ENCODE data around the gene FBXL16.

FBXL16 gene

DNA sequence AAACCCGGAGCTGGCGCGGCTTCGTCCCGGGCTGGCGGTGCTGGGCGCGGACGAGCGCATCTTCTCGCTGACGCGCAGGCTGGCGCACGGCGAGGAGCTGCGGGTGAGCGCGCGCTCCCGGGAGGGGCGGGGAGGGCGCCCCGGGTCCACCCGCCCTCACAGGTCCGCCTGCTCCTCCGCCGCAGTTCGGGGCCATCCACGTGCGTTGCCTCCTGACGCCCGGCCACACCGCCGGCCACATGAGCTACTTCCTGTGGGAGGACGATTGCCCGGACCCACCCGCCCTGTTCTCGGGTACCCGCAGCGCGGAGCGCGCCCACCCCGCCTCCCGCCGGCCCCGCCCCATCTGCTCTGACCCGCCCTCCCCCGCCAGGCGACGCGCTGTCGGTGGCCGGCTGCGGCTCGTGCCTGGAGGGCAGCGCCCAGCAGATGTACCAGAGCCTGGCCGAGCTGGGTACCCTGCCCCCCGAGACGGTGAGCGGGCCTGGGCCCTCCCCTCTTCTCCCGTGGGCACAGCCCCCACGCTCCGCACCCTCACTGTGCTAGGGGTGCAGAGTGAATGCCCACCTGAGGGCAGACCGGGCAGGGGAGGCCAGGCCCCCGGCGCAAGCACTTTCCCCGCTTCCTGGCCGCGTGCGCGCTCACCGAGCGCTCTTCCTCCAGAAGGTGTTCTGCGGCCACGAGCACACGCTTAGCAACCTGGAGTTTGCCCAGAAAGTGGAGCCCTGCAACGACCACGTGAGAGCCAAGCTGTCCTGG, 22.7 kb upstream of the FBXL16 start:
- DNase-seq (ENCODE audit: insufficient read length, low spot score) (no peak), FAIRE-seq (no peak)
- TF ChIP-seq, protein P1, sequence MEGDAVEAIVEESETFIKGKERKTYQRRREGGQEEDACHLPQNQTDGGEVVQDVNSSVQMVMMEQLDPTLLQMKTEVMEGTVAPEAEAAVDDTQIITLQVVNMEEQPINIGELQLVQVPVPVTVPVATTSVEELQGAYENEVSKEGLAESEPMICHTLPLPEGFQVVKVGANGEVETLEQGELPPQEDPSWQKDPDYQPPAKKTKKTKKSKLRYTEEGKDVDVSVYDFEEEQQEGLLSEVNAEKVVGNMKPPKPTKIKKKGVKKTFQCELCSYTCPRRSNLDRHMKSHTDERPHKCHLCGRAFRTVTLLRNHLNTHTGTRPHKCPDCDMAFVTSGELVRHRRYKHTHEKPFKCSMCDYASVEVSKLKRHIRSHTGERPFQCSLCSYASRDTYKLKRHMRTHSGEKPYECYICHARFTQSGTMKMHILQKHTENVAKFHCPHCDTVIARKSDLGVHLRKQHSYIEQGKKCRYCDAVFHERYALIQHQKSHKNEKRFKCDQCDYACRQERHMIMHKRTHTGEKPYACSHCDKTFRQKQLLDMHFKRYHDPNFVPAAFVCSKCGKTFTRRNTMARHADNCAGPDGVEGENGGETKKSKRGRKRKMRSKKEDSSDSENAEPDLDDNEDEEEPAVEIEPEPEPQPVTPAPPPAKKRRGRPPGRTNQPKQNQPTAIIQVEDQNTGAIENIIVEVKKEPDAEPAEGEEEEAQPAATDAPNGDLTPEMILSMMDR (IDR thresholded peaks at IDR 0.05; ENCODE audit: insufficient read depth, missing control alignments), result no peak

DNA sequence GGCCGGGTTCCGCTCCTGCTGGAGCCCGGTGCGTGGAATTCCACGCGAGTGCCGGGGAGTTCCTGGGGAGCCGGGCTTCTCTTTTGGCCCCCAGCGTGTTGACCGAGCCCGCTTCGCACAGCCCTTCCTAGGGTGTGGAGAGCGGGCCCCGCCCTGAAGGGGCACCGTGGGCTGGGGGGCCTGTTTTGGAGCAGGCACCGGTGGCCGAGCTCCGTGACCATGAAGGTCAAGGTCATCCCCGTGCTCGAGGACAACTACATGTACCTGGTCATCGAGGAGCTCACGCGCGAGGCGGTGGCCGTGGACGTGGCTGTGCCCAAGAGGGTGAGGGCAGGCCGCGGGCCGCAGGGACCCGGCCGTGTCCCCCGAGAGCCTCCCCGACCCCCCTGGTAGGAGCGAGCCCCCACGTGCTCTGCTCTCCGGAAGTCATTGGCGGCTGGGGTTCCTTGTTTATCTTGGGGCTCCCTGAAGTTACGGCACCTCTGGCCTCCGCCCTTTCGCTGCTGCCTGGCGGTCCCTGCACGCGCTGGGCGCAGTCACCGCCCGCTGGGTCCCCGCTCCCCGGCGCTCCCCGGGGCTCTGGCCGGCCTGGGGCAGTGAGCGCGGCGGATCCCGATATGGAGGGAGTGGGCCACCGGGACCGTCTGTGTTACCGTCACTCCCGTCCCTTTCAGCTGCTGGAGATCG, 21.8 kb upstream of the FBXL16 start:
- DNase-seq (ENCODE audit: insufficient read length, low spot score), result no peak
- TF ChIP-seq, protein P1 (IDR thresholded peaks at IDR 0.05; ENCODE audit: insufficient read depth, missing control alignments), result no peak
- FAIRE-seq, result no peak

DNA sequence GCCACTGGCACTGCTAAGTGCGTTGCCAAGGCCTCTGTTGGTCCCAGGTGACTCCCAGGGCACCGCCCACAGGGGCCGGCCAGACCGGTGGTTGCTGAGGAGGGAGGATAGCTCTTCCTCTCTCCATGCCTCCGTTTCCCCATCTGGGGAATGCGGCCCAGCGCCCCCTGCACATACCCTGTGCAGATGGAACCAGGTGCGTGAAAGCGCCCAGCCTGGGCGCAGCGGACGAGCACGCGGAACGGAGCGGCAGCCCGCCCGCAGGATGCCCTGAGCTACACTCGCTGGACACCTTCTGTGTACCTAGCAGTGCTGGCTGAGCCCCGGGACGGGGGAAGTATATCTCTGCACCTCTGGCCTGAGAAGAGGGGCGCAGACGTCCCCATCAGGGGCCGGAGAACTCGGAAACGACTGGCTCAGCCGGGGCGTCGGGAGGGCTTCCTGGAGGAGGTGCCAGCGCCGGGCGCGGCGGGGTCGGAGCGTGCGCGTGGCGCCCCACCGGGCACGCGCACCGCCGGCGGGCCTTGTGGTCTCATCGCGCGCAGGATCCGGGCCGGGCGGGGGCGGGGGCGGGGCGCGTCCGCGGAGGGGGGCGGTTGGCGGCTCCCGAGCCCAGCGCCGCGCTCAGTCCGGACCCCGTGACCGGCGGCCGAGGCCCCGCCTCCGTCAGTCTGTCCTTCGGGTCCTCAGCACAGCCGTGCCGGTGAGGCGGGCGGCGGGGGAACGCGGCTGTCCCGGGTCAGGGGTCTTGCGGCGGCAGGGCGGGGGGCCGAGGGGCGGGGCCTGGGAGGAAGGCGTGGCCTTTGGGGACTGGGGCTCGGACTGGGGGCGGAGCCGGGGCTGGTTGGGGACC, 21.1 kb upstream of the FBXL16 start, which contains the start of the genes CCDC78 and HAGHL:
TSS of gene CCDC78 (minus strand) at position 6 of the 853 bp plus-strand sequence. CDS start 76 bp downstream, outside the sequence.
TSS of gene HAGHL (plus strand) at position 669 of the 853 bp plus-strand sequence. CDS start 404 bp downstream, outside the sequence.
- no peak for FAIRE-seq
- TF ChIP-seq, protein P1 (IDR thresholded peaks at IDR 0.05; ENCODE audit: insufficient read depth, missing control alignments), result no peak
- DNase-seq (ENCODE audit: insufficient read length, low spot score), result peak; percentile 81

DNA sequence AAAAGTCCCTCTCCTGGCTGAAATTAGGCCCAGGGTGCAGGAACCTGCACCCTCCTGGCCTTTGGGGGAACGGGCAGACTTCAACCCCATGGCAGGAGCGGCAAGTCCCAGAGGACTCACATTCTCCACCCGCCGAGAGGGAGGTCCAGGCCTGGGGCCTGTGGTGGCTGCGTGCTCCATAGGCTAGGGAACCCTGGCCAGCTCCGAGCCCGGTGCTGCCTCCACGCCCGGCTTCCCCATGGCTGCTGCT, 20.5 kb upstream of the FBXL16 start:
- TF ChIP-seq, protein P1 (IDR thresholded peaks at IDR 0.05; ENCODE audit: insufficient read depth, missing control alignments), result no peak
- DNase-seq (ENCODE audit: insufficient read length, low spot score), result no peak
- FAIRE-seq, result no peak

DNA sequence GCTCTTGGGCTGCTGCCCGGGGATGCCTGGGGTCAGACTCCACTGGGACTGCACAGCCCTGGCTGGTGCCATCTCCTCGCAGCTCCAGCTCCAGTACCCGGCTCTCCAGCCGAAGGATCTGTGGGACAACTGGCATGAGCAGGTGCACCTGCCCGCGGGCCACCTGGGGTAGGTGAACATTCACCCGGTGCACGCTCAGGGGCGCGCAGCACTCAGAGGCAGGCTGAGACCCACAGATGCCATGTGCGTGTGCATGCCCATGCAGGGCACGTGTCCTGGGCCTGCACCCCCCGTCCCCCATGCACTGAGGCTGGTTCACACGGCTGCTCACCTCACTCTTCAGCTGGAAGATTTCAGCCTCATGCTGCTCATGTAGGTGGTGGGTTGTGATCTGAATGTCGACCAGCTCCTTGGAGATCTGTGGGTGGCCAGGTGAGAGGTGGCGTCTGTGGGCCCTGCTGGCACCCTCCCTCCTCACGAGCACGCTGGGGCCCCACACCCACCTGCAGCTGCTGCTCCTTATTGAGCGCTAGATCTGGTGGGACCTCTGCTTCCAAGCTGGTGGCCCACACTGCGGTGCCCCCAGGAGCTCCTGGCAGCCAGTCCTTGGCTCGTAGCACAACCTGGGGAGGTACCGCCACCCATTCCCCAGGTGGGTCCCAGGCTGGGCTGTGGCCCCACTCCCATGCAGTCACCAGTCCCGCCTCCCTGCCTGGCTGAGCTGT, 20.0 kb upstream of the FBXL16 start:
- TF ChIP-seq, protein P1 (IDR thresholded peaks at IDR 0.05; ENCODE audit: insufficient read depth, missing control alignments), result no peak

DNA sequence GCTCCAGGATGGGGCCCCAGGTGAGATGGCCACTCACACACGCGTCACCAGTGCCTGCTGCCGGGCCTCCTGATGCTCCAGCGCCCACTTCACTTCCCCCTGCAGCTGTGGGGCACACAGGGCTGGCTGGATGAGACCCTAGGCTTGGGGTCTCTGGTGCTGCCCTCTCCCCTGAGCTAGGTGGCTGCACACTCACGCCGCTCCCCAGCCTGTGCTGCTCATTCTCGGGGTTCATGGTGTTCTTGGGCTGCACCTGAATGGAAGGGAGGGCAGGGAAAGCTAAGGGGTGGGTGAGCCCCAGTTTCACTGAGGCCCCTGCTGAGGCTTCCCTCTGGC, 19.4 kb upstream of the FBXL16 start:
- TF ChIP-seq, protein P1 (IDR thresholded peaks at IDR 0.05; ENCODE audit: insufficient read depth, missing control alignments), result no peak
- no peak for DNase-seq (ENCODE audit: insufficient read length, low spot score)
- no peak for FAIRE-seq

More for the DNA sequence above, 20.0 kb upstream of the FBXL16 start:
- FAIRE-seq (no peak), DNase-seq (ENCODE audit: insufficient read length, low spot score) (no peak)

All from D721Med (cell line).